ENCODE measurements around the gene TMEM138. TPM values are rescaled to one million over a fixed set of nuclear protein-coding genes. Genes with fewer than 3 reads are reported as not detected.

TMEM138 gene
- total RNA-seq, 6 experiments from 2014 or later = 49.0 to 63.1 (median 58.0) TPM

GRCh38 chr11:61334434-61335354 is 27.5 kb upstream of the TMEM138 start:
- peaks cover 24% of the 10 kb centered on the region for H3K36me3 Mint-ChIP-seq (ENCODE audit: low read depth)
- peaks cover 1% of the 10 kb centered on the region; the same call in 1 of the 2 replicates for H3K27me3 Mint-ChIP-seq (ENCODE audit: insufficient read depth)
- peak overlapping the region; percentile 93 for H3K4me3 Mint-ChIP-seq
- no peaks in the 10 kb centered on the region for H3K9me3 Mint-ChIP-seq
- no peak for TF ChIP-seq CTCF (IDR thresholded peaks at IDR 0.05)
- peak overlapping the region; percentile 85 for H3K27ac Mint-ChIP-seq
- H3K4me1 Mint-ChIP-seq (ENCODE audit: low read depth) = peaks cover 47% of the 10 kb centered on the region
- DNase-seq = peak; percentile 40

GRCh38 chr11:61335355-61335710 is 26.8 kb upstream of the TMEM138 start:
- no peak for DNase-seq
- H3K36me3 Mint-ChIP-seq (ENCODE audit: low read depth) = peaks cover 17% of the 10 kb centered on the region
- no peak overlapping the region for H3K27ac Mint-ChIP-seq
- no peak overlapping the region for H3K4me3 Mint-ChIP-seq
- H3K4me1 Mint-ChIP-seq (ENCODE audit: low read depth) = peaks cover 40% of the 10 kb centered on the region
- TF ChIP-seq CTCF (IDR thresholded peaks at IDR 0.05) = no peak
- H3K9me3 Mint-ChIP-seq = no peaks in the 10 kb centered on the region
- peaks cover 1% of the 10 kb centered on the region; the same call in 1 of the 2 replicates for H3K27me3 Mint-ChIP-seq (ENCODE audit: insufficient read depth)

- peak; percentile 98 for TF ChIP-seq CTCF (IDR thresholded peaks at IDR 0.05)
- peak; percentile 38 for DNase-seq
- Mint-ChIP-seq H3K9me3 (no peaks in the 10 kb centered on the region), H3K4me3 (no peak overlapping the region), H3K4me1 (ENCODE audit: low read depth) (peaks cover 30% of the 10 kb centered on the region), H3K27me3 (ENCODE audit: insufficient read depth) (no peaks in the 10 kb centered on the region; the same call in 1 of the 2 replicates), H3K36me3 (ENCODE audit: low read depth) (peaks cover 11% of the 10 kb centered on the region), H3K27ac (peak overlapping the region; percentile 33; the same call in 1 of the 2 replicates)
Measured at GRCh38 chr11:61336171-61336935, 25.8 kb upstream of the TMEM138 start.

GRCh38 chr11:61337706-61338470 is 24.3 kb upstream of the TMEM138 start:
- TF ChIP-seq CTCF (IDR thresholded peaks at IDR 0.05) = no peak
- Mint-ChIP-seq H3K36me3 (ENCODE audit: low read depth) (no peaks in the 10 kb centered on the region), H3K27me3 (ENCODE audit: insufficient read depth) (no peaks in the 10 kb centered on the region), H3K4me3 (no peak overlapping the region), H3K4me1 (ENCODE audit: low read depth) (peaks cover 20% of the 10 kb centered on the region), H3K9me3 (no peaks in the 10 kb centered on the region), H3K27ac (no peak overlapping the region)
- DNase-seq = no peak

GRCh38 chr11:61338783-61339489 is 23.2 kb upstream of the TMEM138 start:
- Mint-ChIP-seq H3K27ac (no peak overlapping the region), H3K27me3 (ENCODE audit: insufficient read depth) (no peaks in the 10 kb centered on the region), H3K4me1 (ENCODE audit: low read depth) (peaks cover 13% of the 10 kb centered on the region), H3K4me3 (no peak overlapping the region), H3K9me3 (no peaks in the 10 kb centered on the region), H3K36me3 (ENCODE audit: low read depth) (no peaks in the 10 kb centered on the region)
- TF ChIP-seq CTCF (IDR thresholded peaks at IDR 0.05) = no peak
- DNase-seq = no peak
